Measurements from ENCODE around the gene NTF3. TPM values are rescaled to one million over a fixed set of nuclear protein-coding genes. Genes with fewer than 3 reads are reported as not detected.

NTF3 gene
- total and polyA plus RNA-seq, 2 donors (not counting 1 experiment from before 2014, with no cell fraction given): 5.9 to 12.5 TPM

DNA sequence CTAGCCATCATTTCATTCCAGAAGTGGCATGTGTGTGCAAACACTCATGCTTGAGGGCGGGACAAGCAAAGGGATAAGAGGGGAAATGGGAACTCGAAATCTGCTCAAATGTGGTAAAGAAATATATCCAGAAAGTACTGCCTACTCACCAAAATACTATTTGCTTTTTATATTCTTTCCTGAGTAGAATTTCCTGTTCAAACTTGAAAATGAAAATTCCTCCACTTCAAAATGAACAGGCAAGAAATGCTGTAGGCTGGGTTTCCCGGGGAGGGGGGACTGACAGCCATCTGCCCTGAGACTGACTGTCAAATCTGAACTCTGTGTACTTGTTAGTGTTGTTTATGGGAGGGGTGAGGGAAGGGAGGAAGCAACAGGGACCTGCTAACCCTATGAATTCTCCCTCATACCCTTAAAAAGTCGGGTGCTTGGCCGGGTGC, 34.6 kb downstream of the NTF3 start:
- no peaks in the 10 kb centered on the region for H3K36me3 ChIP-seq (ENCODE audit: control insufficient read depth, insufficient read depth, low read length)
- TF ChIP-seq, protein P1, sequence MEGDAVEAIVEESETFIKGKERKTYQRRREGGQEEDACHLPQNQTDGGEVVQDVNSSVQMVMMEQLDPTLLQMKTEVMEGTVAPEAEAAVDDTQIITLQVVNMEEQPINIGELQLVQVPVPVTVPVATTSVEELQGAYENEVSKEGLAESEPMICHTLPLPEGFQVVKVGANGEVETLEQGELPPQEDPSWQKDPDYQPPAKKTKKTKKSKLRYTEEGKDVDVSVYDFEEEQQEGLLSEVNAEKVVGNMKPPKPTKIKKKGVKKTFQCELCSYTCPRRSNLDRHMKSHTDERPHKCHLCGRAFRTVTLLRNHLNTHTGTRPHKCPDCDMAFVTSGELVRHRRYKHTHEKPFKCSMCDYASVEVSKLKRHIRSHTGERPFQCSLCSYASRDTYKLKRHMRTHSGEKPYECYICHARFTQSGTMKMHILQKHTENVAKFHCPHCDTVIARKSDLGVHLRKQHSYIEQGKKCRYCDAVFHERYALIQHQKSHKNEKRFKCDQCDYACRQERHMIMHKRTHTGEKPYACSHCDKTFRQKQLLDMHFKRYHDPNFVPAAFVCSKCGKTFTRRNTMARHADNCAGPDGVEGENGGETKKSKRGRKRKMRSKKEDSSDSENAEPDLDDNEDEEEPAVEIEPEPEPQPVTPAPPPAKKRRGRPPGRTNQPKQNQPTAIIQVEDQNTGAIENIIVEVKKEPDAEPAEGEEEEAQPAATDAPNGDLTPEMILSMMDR (conservative IDR thresholded peaks at IDR 0.05 in 1 of 2, IDR thresholded peaks at IDR 0.05 in 1 of 2; ENCODE audit: low read depth in 1 of 2, low read length in 2 of 2): no peak
- no peak for TF ChIP-seq EZH2 (IDR thresholded peaks at IDR 0.05; ENCODE audit: low read length, missing control alignments)
- peak in 1 of 2 donors; percentile 19 for DNase-seq (ENCODE audit: low read depth in 2 of 2)
- no peaks in the 10 kb centered on the region for H3K9me3 ChIP-seq (ENCODE audit: control insufficient read depth, insufficient read depth, low read depth, low read length)
- no peak overlapping the region for H3K4me2 ChIP-seq (ENCODE audit: extremely low read depth, insufficient read depth, low read length)
- peak overlapping the region; percentile 16 for H3K27ac ChIP-seq (ENCODE audit: insufficient read depth, low read length)
- no peak overlapping the region for H2AFZ ChIP-seq (ENCODE audit: low read length)
- no peaks in the 10 kb centered on the region for H3K79me2 ChIP-seq (ENCODE audit: control insufficient read depth, insufficient read depth, low read length)
- H4K20me1 ChIP-seq (ENCODE audit: control insufficient read depth, extremely low read depth, insufficient read depth, low read length): no peaks in the 10 kb centered on the region
- peaks cover 3% of the 10 kb centered on the region for H3K4me1 ChIP-seq (ENCODE audit: control insufficient read depth, extremely low read depth, insufficient read depth, low read length)
- H3K27me3 ChIP-seq (ENCODE audit: control insufficient read depth, insufficient read depth, low read length): no peaks in the 10 kb centered on the region
- no peak overlapping the region for H3K4me3 ChIP-seq (replicated peaks in 1 of 4; ENCODE audit: control extremely low read depth in 1 of 4, insufficient read depth in 1 of 4, low read depth in 3 of 4, low read length in 4 of 4)
- H3K9ac ChIP-seq (ENCODE audit: insufficient read depth, low read length): no peak overlapping the region

GRCh38 chr12:5467931-5468330, 36.0 kb downstream of the NTF3 start:
- no peaks in the 10 kb centered on the region for H3K27me3 ChIP-seq (ENCODE audit: control insufficient read depth, insufficient read depth, low read length)
- H3K4me2 ChIP-seq (ENCODE audit: extremely low read depth, insufficient read depth, low read length): no peak overlapping the region
- H3K79me2 ChIP-seq (ENCODE audit: control insufficient read depth, insufficient read depth, low read length): peaks cover 2% of the 10 kb centered on the region
- H3K4me3 ChIP-seq (replicated peaks in 1 of 4; ENCODE audit: control extremely low read depth in 1 of 4, insufficient read depth in 1 of 4, low read depth in 3 of 4, low read length in 4 of 4): no peak overlapping the region
- H3K36me3 ChIP-seq (ENCODE audit: control insufficient read depth, insufficient read depth, low read length): no peaks in the 10 kb centered on the region
- H3K9me3 ChIP-seq (ENCODE audit: control insufficient read depth, insufficient read depth, low read depth, low read length): no peaks in the 10 kb centered on the region
- peaks cover 3% of the 10 kb centered on the region for H3K4me1 ChIP-seq (ENCODE audit: control insufficient read depth, extremely low read depth, insufficient read depth, low read length)
- no peak overlapping the region for H2AFZ ChIP-seq (ENCODE audit: low read length)
- H3K9ac ChIP-seq (ENCODE audit: insufficient read depth, low read length): no peak overlapping the region
- no peaks in the 10 kb centered on the region for H4K20me1 ChIP-seq (ENCODE audit: control insufficient read depth, extremely low read depth, insufficient read depth, low read length)
- TF ChIP-seq, protein P1 (conservative IDR thresholded peaks at IDR 0.05 in 1 of 2, IDR thresholded peaks at IDR 0.05 in 1 of 2; ENCODE audit: low read depth in 1 of 2, low read length in 2 of 2): no peak
- no peak for TF ChIP-seq EZH2 (IDR thresholded peaks at IDR 0.05; ENCODE audit: low read length, missing control alignments)
- no peak for DNase-seq (ENCODE audit: low read depth in 2 of 2)
- no peak overlapping the region for H3K27ac ChIP-seq (ENCODE audit: insufficient read depth, low read length)

DNA sequence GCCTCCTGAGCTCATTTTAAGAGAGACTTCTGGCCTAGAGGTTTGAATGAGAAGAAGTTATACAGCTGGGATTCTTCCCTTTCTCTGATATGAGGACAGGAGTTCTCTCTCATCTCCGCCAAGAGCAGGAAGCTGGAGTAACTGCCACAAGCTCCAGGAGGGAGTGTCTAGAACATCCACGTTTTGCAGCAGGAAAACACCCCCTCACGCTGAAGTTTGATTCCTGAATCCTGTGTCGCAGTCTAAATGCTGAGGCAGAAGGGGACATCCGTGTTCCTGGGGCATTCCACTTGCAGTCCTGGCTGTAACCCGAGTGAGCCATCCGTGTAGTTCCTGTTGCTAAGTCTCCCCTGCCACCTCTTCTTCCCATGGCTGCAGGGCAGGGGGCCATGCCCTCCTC, 38.3 kb downstream of the NTF3 start:
- H3K4me3 ChIP-seq (replicated peaks in 1 of 4; ENCODE audit: control extremely low read depth in 1 of 4, insufficient read depth in 1 of 4, low read depth in 3 of 4, low read length in 4 of 4): no peak overlapping the region
- H3K4me2 ChIP-seq (ENCODE audit: extremely low read depth, insufficient read depth, low read length): no peak overlapping the region
- no peaks in the 10 kb centered on the region for H4K20me1 ChIP-seq (ENCODE audit: control insufficient read depth, extremely low read depth, insufficient read depth, low read length)
- H3K36me3 ChIP-seq (ENCODE audit: control insufficient read depth, insufficient read depth, low read length): no peaks in the 10 kb centered on the region
- no peaks in the 10 kb centered on the region for H3K27me3 ChIP-seq (ENCODE audit: control insufficient read depth, insufficient read depth, low read length)
- H2AFZ ChIP-seq (ENCODE audit: low read length): no peak overlapping the region
- H3K9ac ChIP-seq (ENCODE audit: insufficient read depth, low read length): no peak overlapping the region
- no peak for TF ChIP-seq EZH2 (IDR thresholded peaks at IDR 0.05; ENCODE audit: low read length, missing control alignments)
- TF ChIP-seq, protein P1 (conservative IDR thresholded peaks at IDR 0.05 in 1 of 2, IDR thresholded peaks at IDR 0.05 in 1 of 2; ENCODE audit: low read depth in 1 of 2, low read length in 2 of 2): no peak
- H3K79me2 ChIP-seq (ENCODE audit: control insufficient read depth, insufficient read depth, low read length): peaks cover 5% of the 10 kb centered on the region
- H3K9me3 ChIP-seq (ENCODE audit: control insufficient read depth, insufficient read depth, low read depth, low read length): no peaks in the 10 kb centered on the region
- peaks cover 3% of the 10 kb centered on the region for H3K4me1 ChIP-seq (ENCODE audit: control insufficient read depth, extremely low read depth, insufficient read depth, low read length)
- H3K27ac ChIP-seq (ENCODE audit: insufficient read depth, low read length): no peak overlapping the region
- no peak for DNase-seq (ENCODE audit: low read depth in 2 of 2)
